ENCODE results near the gene CLMN.

CLMN gene

GRCh38 chr14:95236221-95236620, 83.5 kb downstream of the CLMN start:
- no peak for FAIRE-seq

GRCh38 chr14:95235767-95236166, 83.9 kb downstream of the CLMN start:
- FAIRE-seq, result no peak

GRCh38 chr14:95235351-95235750, 84.4 kb downstream of the CLMN start:
- no peak for FAIRE-seq

- FAIRE-seq, result no peak
These were observed 85.3 kb downstream of the CLMN start for GRCh38 chr14:95234426-95234825.

- FAIRE-seq, result no peak
These were observed 85.9 kb downstream of the CLMN start for GRCh38 chr14:95233702-95234241.

- FAIRE-seq, result no peak
These were observed 86.7 kb downstream of the CLMN start for GRCh38 chr14:95232894-95233584.

- no peak for FAIRE-seq
These were observed 87.6 kb downstream of the CLMN start for GRCh38 chr14:95231966-95232633.

GRCh38 chr14:95229749-95230148, 90.0 kb downstream of the CLMN start:
- FAIRE-seq, result no peak

GRCh38 chr14:95228240-95228639, 91.5 kb downstream of the CLMN start:
- no peak for FAIRE-seq

- FAIRE-seq, result no peak
These were observed 92.3 kb downstream of the CLMN start for GRCh38 chr14:95227279-95227860.

- no peak for FAIRE-seq
These were observed 92.9 kb downstream of the CLMN start for GRCh38 chr14:95226801-95227200.

GRCh38 chr14:95225251-95225887, 94.3 kb downstream of the CLMN start:
- FAIRE-seq, result no peak

- FAIRE-seq, result no peak
These were observed 96.8 kb downstream of the CLMN start for GRCh38 chr14:95222870-95223398.

GRCh38 chr14:95222151-95222631, 97.5 kb downstream of the CLMN start:
- no peak for FAIRE-seq

- no peak for FAIRE-seq
These were observed 98.2 kb downstream of the CLMN start for GRCh38 chr14:95221531-95221930.

- FAIRE-seq, result no peak
These were observed 99.0 kb downstream of the CLMN start for GRCh38 chr14:95220663-95221231.

GRCh38 chr14:95218472-95219193, 101.1 kb downstream of the CLMN start:
- no peak for FAIRE-seq

GRCh38 chr14:95218006-95218405, 101.7 kb downstream of the CLMN start:
- FAIRE-seq, result no peak

- FAIRE-seq, result no peak
These were observed 102.3 kb downstream of the CLMN start for GRCh38 chr14:95217391-95217900.

GRCh38 chr14:95216008-95216407, 103.7 kb downstream of the CLMN start:
- no peak for FAIRE-seq

- FAIRE-seq, result no peak
These were observed 104.5 kb downstream of the CLMN start for GRCh38 chr14:95215094-95215725.
